Upper lobe of right lung (tissue), 1 donor: ENCODE results near the gene GRIP1. TPM values are rescaled to one million over a fixed set of nuclear protein-coding genes. Genes with fewer than 3 reads are reported as not detected.

Experiments used
- ATAC-seq: fragments of 200-7000 bp; cut with Tn5 transposase; one replicate; pipeline ENCODE4 v1.9.1; 2020; ENCODE audit warnings: mild to moderate bottlenecking, moderate library complexity
- DNase-seq: peaks from one replicate; pipeline ENCODE4 v3.0.0-alpha.2; 2020
- H3K27ac ChIP-seq: fragments of 200-600 bp; one replicate; pipeline ENCODE4 v1.8.0; 2022
- H3K27me3 ChIP-seq: fragments of 200-600 bp; one replicate; pipeline ENCODE4 v1.8.0; 2022; ENCODE audit warnings: mild to moderate bottlenecking
- H3K36me3 ChIP-seq: fragments of 200-600 bp; one replicate; pipeline ENCODE4 v1.8.0; 2022
- H3K4me1 ChIP-seq: fragments of 200-600 bp; one replicate; pipeline ENCODE4 v1.8.0; 2022
- H3K4me3 ChIP-seq: fragments of 200-600 bp; one replicate; pipeline ENCODE4 v1.8.0; 2022; ENCODE audit warnings: mild to moderate bottlenecking
- H3K9me3 ChIP-seq: fragments of 200-600 bp; one replicate; pipeline ENCODE4 v1.8.0; 2022
- CTCF ChIP-seq: fragments of 200-600 bp; IDR thresholded peaks from one replicate; pipeline ENCODE4 v1.8.0; 2022; ENCODE audit warnings: antibody characterized with exemption
- intact Hi-C: fragments of 100-400 bp; cut with DNase I; formaldehyde crosslinking; loops from one replicate; pipeline ENCODE4 v1.11.0; 2022
- total RNA-seq: library from RNA; stranded (reverse); fragmentation: NEBNext Ultra II Directional; extraction: Animal tissue kit (Norgen Biotek cat#: 25700); gene quantifications from one replicate; pipeline ENCODE4 v1.2.1, GENCODE V29; 2021
- donor health status: DM: no; HTN: yes; CAD: no; lungs with severe emphysema.

GRIP1 gene
- total RNA-seq, 1 donor from 2014 or later, result 5.2 TPM

- Histone ChIP-seq H3K9me3 (peaks cover 5% of the 10 kb centered on the region), H3K4me1 (no peaks in the 10 kb centered on the region), H3K4me3 (no peak overlapping the region), H3K36me3 (no peaks in the 10 kb centered on the region), H3K27me3 (no peaks in the 10 kb centered on the region), H3K27ac (no peak overlapping the region)
- TF ChIP-seq CTCF, result no peak
- intact Hi-C loops, result no loop called here
- DNase-seq (no peak), ATAC-seq (no peak)
Measured at GRCh38 chr12:66482351-66483203, 196.3 kb downstream of the GRIP1 start.

DNA sequence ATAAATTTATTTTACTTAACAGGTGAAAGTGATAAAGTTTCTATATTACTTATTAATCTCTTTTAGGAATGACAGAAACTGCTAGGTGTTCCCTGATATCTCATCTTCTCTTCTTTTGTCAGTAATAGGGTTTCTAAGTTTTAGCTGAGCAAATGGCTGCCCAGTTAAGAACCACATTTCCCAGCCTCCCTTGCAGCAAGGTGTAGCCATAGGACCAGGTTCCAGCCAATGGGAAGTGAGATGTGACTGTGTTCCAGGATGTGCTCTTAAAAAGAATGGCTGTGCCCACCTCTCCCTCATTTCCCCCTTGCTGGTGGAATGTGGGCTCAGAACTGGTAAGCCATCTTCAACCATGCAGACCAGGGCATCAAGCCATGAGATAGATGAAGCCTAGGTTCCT lies 210.9 kb downstream of the GRIP1 start:
- Histone ChIP-seq H3K36me3 (no peaks in the 10 kb centered on the region), H3K9me3 (no peaks in the 10 kb centered on the region), H3K27me3 (no peaks in the 10 kb centered on the region), H3K4me1 (no peaks in the 10 kb centered on the region), H3K27ac (no peak overlapping the region), H3K4me3 (no peak overlapping the region)
- DNase-seq, result no peak
- intact Hi-C loops, result no loop called here
- no peak for ATAC-seq
- no peak for TF ChIP-seq CTCF

DNA sequence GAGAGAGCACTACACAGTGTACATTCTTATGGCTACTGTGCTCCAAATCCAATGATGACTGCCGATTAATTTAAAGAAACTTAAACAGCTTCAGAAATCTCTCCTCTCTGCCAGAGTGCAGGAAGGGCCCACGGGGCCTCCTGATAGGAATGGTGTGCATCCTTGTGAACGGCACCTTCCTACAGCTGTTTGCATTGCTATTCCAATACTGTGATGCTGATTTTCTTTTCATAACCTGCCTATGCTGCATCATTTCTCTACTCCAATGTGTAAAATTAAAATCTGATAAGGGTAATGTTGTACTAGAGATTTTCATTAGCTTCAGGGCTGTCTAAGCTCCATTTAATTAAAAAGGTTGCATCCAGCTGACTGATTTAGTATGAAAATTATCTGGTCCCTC lies 217.5 kb downstream of the GRIP1 start:
- no peaks in the 10 kb centered on the region for H3K36me3 ChIP-seq
- no peak for ATAC-seq
- DNase-seq, result no peak
- no peak for TF ChIP-seq CTCF
- H3K27ac ChIP-seq, result no peak overlapping the region
- no peaks in the 10 kb centered on the region for H3K9me3 ChIP-seq
- no peaks in the 10 kb centered on the region for H3K4me1 ChIP-seq
- H3K27me3 ChIP-seq, result no peaks in the 10 kb centered on the region
- intact Hi-C loops, result no loop called here
- H3K4me3 ChIP-seq, result no peak overlapping the region

GRCh38 chr12:66459944-66460482 lies 218.9 kb downstream of the GRIP1 start:
- DNase-seq, result no peak
- intact Hi-C loops, result no loop called here
- no peak for TF ChIP-seq CTCF
- H3K4me3 ChIP-seq, result no peak overlapping the region
- no peaks in the 10 kb centered on the region for H3K9me3 ChIP-seq
- no peak overlapping the region for H3K27ac ChIP-seq
- H3K27me3 ChIP-seq, result no peaks in the 10 kb centered on the region
- H3K36me3 ChIP-seq, result no peaks in the 10 kb centered on the region
- no peaks in the 10 kb centered on the region for H3K4me1 ChIP-seq
- no peak for ATAC-seq

- ATAC-seq, result no peak
- Histone ChIP-seq H3K36me3 (no peaks in the 10 kb centered on the region), H3K27me3 (no peaks in the 10 kb centered on the region), H3K27ac (no peak overlapping the region), H3K9me3 (no peaks in the 10 kb centered on the region), H3K4me3 (no peak overlapping the region), H3K4me1 (no peaks in the 10 kb centered on the region)
- DNase-seq, result no peak
- no peak for TF ChIP-seq CTCF
- intact Hi-C loops, result no loop called here
Measured at GRCh38 chr12:66456612-66457011, 222.3 kb downstream of the GRIP1 start.
